AG08395 (cell line): ENCODE data around the gene SFT2D1.

ENCODE experiments used
- DNase-seq: peaks from one replicate; pipeline ENCODE4 v3.0.0; 2012; ENCODE audit warnings: mixed read lengths, low spot score

The SFT2D1 gene

DNA sequence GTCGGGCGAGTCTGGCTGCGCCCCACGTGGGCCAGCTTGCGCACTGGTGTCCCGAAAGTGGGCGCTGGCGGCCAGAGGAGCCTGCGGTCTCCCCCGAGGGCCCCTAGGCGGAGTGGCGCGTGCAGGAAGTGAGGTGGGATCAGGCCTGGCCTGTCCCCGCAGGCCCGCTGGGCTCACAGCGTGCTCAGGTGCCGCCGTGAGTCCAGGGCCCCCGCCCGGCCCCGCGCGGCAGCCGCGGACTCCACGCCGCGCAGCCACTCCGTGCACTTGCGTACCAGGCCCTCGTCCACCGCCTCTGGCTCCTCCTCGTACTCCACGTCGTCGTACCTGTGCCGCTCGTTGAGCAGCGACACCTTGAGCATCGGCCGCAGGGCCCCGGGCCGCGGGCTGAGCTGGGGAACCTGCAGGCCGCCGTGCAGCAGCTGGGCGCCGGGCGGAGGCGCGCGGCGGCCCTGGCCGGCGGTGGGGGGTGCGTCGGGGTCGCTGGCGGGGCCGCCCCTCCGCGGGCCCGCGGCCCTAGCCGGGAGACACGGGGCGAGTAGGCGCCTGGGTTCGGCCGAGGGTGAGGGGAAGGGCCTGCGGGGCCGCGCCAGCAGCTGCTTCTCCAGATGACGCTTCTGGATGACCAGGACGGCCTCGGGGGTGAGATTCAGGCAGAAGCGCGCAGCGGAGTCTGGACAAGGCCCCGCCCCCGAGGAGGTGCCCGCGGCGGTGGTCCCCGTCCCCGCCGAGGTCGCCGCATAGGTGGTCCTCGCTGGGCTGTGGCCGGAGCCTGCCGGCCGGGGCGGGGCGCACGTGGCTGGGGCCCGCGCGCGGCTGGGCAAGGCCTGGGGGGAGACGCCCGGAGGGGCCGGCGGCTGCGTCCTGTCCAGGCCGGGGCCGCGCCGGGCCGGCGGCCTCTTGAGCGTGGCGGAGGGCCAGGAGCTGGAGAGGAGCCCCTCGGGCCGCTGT, 35.0 kb downstream of the SFT2D1 start:
- no peak for DNase-seq

GRCh38 chr6:166306378-166307081, 35.8 kb downstream of the SFT2D1 start:
- no peak for DNase-seq

DNA sequence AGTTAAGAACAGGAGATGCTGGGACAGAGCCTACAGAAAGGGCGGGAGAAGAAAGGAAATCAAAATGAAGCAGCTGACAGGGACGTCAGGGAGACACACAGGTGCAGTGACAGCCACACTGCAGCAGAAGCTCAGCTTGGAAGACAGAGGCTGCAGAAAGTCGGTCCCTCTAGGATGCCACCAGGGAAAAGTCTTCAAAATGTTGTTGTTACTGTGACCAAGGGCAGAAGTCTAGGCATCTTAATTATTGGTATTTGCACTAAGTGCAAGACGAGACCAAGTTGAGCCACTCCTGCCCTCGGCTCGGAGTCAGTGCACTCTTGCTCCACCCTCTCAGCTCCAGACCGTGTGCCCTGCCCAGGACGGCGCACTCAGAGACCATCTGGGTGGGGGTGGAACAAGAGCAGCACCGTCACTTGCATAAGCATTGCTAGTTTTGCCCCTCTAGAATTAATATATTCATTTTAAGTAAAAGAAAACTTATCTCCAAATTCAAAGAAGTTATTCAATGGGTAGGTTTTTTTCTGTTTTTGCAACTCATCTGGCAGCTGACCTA, 36.7 kb downstream of the SFT2D1 start:
- DNase-seq, result no peak

DNA sequence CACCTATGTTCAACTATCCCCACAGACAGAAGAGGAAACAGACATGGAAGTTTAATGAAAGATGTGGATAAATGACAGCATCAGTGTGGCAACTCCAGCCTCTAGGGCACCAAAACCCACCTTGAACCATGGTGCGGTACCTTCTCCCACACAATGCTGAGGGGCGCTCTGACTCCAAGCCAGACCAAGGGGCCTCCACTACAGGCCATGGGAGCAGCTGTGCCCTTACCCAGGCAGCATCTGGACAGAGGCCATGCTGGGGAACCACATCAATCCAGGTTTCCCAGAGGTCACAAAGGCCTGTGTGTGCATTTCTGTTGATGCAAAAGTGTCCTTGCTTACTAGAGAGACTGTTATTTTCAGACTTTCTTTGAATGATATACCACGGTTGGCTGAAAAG, 38.2 kb downstream of the SFT2D1 start:
- no peak for DNase-seq

DNA sequence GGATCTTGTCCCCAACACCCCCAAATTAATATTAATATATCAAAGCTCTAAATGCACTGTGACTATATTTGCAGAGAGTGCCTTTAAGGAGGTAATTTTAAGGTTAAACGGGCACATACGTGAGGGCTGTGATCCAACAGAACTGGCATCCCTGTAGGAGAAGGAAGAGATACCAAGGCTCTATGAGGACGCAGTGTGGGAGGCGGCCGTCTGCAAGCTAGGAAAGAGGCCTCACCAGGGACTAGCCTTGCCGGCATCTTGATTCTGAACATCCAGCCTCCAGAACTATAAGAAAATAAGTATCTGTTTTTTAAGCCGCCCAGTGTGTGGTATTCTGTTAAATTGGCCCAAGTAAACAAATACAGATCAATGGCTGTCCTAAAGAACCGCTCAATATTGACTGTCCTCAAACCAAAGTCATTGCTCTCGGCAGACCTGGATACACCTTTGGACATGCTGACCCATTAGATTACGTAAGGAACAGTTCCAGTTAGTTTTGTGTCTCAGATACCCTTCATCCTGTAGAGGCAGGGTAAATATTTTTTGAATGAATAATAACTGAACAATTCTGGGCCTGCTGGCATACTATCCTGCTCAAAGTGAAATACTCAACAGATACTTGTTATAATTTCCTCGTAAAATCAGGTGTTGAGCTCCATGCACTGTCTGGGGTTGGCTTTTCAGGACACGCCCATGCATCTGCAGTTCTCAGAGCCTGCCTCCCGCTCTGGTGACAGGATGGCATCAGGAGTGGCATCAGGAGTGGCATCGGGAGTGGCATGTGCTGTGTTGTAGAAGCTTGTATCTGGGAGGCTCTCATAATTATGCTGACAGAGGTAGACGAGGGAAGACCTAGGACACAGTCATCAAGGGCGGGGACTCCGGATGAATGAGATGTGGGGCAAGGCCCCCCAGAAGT, 40.5 kb downstream of the SFT2D1 start:
- DNase-seq, result no peak

- DNase-seq, result no peak
Measured at GRCh38 chr6:166300357-166300987, 41.9 kb downstream of the SFT2D1 start.

- DNase-seq, result no peak
Measured at GRCh38 chr6:166297606-166298005, 44.7 kb downstream of the SFT2D1 start.

DNA sequence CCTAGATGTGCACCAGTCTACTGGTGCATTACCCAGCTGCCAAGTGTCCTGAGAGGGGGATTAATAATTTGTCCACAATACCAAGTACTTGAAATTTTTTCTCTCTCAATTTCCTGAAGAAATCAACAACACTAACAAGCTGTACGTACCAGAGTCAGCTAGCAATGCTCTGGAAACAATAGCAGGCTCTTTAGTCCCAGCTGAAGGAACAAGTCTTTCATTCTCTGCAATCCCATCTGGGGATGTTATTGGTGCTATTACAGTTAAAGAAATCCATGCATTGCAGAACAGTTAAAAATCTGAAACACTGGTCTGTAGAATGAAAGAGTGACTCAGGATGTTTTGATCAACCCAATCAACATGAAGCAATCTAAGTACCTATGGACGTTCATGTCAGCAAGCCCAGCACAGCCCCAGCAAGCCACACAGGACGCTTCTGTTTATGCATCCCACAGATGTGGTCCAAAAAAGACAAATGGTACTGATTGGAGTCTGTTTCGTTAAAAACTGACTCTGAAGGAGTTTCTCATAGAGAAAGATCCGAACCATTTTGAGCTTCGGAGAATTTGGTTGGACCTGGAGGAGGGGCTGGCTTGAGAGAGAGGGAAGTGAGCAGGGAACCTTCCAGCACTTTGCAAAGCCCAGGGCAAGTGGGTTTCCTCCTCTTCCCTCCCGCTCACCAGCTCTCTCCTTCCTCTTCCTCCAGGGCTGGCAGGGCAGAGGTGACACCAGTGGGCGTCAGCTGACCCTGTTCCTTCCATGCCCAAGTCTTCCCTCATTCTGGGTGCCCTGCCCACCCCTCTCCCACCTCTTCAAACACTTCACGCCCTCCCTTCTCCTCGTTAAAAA, 46.1 kb downstream of the SFT2D1 start:
- no peak for DNase-seq

DNA sequence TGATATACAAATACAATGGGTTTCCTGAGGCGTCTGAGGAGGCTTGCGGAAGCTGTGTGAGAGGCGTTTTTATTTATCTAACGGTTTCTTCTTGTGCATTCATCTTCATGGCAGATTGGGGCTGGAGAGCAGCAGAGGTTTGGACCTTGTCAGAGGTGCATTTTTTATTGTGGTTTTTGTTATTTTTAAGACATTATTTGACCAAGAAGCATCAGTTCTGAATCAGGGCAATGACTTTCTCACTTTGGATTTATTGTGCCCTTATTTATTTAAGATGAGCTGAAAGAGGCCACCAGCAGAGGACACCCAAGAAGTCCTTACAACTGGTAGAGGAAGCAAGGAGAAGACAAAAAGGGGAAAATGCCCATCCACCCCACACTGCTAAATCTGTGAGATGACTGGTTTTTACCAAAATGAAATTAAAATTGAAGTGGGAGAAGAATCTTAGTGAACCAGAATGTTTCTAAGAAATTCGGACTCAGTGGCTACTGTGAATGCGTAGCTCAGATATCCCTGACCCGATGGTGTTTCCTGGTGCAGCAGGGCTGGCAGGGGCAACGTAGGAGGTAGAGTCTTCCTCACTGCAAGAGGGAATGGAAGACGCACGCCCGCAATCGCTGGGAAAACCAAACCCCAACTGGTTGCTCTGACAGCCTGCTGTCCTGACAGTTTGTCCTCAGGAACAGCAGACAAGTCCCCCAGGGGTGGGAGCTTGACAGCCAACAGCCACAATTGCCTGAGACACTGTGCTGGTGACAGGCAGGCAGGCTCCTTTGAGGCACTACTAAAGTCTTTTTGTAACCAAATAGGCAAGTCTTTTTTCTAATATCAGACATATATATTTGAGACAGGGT, 48.4 kb downstream of the SFT2D1 start:
- DNase-seq, result no peak

DNA sequence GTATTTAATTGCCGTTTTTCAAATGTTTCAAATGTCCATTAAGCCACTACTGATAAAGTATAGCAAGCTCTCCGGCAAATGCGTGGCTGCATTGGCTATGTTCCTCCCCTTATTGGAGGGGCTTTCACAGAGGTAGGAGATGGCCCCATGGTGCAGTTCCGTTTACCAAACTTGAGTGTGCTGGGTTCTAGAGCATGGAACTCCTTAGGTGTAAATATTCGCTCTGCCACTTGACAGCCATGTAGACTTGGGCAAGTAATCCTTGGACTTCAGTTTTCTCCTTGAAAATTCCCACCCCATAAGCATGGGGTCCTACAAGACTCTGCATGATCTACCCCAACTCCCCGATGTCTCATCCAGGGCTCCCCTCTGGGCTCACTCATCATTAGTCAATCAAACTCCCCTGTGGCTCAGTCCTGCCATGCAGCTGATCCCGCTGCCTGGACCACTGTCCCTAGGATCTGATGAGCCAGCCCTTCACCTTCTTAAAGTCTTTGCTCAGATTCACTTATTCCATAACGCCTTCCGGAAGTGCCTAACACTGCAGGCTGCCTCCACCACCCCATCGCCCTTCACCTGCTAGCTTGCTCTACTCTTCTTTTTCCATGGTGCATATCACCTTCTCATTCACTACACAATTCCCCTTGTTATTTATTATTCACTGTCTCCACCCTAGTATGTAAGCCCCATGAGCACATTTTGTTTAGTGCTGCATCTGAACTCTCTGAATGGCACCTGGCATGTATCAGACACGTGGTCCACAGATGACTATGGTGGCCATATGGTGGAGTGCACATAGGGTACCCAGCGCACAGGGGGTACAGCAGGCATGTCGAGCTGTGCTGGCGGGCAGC, 52.9 kb downstream of the SFT2D1 start:
- DNase-seq, result no peak

DNA sequence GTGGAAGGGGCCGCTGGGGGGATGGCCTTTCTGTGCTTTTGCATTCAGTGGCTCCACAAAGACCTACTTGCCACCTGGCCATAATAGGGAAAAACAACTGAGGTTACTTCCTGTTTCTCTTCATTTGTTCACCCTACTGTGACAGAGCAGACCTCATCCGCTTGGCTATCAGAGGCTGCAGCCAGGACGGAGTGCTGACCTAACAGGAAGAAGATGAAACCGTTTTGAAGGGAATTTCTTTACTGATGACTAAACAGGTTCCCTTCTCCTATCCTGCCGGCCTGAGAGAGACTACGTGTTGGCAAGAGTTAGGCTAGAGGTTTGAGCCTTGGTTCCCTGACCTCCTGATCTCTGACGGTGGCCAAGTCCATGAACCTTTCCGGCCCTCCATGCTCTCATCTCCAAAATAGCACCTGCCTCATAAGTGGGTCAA, 55.5 kb downstream of the SFT2D1 start:
- no peak for DNase-seq

DNA sequence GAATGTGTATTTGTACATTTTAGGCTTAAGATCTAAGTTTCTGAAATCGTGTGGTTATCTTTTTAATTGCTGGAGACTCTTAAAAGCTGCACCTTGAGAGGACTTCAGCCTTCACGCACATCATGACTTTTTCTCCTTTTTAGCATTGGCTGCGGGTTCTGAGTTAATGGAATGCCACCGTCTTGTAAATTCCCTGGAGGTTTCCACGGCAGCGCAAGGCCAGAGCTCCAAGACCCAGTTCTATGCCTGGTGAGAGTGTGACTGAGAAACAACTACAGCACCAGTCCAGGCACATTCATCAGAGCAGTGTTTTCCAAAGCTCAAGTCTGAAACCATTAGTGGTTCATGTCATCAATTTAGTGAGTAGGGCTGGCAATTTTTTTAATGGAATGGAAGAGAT, 57.1 kb downstream of the SFT2D1 start:
- no peak for DNase-seq

GRCh38 chr6:166284640-166285039, 57.7 kb downstream of the SFT2D1 start:
- DNase-seq, result no peak

- no peak for DNase-seq
Measured at GRCh38 chr6:166282394-166283032, 59.8 kb downstream of the SFT2D1 start.

GRCh38 chr6:166281104-166281503, 61.2 kb downstream of the SFT2D1 start:
- DNase-seq, result no peak

DNA sequence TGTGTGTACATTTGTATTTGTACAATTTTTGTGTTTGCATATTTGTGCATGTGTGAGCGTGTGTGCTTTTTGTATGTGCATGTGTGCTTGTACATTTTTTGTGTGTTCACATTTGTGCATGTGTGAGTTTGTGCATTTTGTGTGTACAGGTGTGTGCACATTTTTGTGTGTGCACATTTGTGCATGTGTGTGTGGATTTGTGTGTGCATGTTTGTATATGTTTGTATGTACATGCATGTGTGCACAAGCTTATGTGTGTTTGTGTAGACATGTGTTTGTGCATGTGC, 63.0 kb downstream of the SFT2D1 start:
- DNase-seq, result no peak

DNA sequence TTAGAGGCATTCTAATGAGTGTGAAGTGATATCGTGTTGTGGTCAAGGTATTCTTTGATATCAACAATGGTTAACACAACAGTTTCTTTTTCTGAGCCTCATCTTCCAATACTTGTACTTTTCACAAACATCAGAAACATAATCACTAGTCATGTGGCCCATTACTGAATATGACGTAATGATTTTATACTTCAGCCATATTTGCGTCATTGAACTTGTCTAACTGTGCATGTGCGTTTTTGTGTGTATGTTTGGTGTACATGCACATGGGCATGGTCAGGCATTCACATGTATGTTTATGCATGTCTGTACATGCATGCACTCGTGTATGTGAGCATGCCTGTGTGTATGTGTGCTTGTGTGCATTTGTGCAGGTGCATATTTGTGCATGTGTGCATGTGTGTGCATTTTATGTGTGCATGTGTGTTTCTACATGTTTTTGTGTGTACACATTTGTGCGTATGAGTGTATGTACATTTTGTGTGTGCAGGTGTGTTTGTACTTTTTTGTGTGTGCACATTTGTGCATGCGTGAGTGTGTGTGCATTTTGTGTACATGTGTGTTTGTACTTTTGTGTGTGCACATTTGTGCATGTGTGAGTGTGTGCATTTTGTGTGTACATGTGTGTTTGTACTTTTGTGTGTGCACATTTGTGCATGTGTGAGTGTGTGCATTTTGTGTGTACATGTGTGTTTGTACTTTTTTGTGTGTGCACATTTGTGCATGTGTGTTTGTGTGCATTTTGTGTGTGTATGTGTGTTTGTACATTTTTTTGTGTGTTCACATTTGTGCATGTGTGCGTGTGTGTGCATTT, 63.6 kb downstream of the SFT2D1 start:
- DNase-seq, result no peak
